GM19395 (cell line): Measurements from ENCODE around the gene STPG4.
"Not testable (repeated sequence)": the region's sequence is repeated elsewhere in the genome, so short reads cannot be mapped to it uniquely, and the experiment has no call there.

Experiments
- ATAC-seq: cut with Tn5 transposase; IDR thresholded peaks from one replicate; pipeline ENCODE4 v1.9.1; 2021; ENCODE audit warnings: mild to moderate bottlenecking, moderate library complexity; ENCODE audit not compliant: unreplicated experiment

Gene STPG4

DNA sequence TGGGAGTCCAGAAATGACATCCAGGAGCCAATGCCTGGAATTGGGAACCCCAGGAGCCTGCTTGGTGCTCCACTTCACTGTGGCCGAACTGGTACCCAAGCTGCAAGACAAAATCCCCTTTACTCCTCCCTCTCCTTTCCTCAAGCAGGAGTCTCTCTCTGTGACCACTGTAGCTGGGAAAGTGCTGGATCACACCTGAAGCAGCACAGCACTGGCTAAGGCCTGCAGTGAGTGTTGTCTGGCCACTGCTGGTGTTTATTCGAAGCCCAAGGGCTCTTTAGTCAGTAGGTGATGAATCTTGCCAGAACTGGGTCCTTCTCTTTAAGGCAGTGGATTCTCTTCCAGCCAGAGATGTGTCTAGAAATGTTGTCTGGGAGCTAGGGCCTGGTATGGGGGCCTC, 26.4 kb downstream of the STPG4 start:
- no peak for ATAC-seq

DNA sequence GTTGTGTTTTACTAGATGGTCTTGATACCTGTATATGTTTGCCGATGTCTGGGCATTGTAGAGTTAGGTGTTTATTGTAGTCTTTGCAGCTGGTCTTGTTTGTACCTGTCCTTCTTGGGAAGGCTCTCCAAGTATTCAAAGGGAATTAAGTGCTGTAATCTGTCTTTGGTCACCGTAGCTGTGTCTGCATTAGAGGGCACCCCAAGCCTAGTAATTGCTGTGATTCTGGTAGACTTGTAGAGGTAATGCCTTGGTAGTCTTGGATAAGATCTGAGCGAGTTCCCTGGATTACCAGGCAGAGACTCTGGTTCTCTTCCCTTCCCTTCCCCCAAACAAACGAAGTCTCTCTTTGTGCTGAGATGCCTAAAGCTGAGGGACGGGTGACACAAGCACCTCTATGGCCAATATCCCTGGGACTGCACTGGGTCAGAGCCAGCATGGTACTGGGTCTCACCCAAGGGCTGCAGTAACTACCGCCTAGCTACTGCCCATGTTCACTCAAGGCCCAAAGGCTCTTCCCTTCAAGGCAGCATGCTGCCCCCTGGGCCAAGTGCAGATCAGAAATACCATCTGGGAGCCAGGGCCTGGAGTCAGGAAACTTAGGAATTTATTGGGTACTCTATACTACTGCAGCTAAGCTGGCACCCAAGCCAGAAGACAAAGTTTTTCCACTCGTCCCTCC, 27.1 kb downstream of the STPG4 start:
- ATAC-seq = no peak

DNA sequence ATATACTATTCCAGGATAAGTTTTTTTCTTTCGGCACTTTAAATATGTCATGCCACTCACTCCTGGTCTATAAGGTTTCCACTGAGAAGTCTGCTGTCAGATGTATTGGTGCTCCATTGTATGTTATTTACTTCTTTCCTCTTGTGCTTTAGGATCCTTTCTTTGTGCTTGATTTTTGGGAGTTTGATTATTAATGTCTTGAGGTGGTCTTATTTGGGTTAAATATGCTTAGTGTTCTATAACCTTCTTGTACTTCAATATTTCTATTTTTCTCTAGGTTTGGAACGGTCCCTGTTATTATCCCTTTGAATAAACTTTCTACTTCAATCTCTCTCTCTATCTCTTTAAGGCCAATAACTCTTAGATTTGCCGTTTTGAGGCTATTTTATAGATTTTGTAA, 28.3 kb downstream of the STPG4 start:
- no peak for ATAC-seq

DNA sequence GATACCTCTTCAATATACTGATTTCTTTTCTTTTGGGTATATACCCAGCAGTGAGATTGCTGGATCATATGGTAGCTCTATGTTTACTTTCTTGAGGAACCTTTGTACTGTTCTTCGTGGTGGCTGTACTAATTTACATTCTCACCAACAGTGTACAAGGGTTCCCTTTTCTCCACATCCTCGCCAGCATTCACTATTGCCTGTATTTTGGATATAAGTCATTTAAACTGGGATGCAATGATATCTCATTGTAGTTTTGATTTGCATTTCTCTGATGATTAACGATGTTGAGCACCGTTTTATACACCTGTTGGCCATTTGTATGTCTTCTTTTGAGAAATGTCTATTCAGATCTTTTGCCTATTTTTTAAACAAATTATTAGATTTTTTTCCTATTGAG, 30.4 kb downstream of the STPG4 start:
- not testable (repeated sequence) for ATAC-seq

DNA sequence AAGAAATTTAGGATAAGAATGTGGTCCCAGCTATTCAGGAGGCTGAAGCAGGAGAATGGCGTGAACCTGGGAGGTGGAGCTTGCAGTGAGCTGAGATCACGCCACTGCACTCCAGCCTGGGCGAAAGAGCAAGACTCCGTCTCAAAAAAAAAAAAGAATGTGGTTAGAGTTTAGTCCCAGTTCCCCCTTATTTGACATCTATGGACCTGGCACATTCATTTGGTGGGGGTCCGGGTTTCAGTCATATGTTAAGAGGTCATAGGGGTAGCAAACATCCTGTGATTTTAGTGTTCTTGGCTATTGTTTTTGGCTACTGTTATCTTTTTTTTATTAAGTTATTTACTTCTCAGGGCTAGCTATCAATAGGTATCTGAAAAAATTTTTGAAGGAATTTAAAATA, 34.7 kb downstream of the STPG4 start:
- not testable (repeated sequence) for ATAC-seq

DNA sequence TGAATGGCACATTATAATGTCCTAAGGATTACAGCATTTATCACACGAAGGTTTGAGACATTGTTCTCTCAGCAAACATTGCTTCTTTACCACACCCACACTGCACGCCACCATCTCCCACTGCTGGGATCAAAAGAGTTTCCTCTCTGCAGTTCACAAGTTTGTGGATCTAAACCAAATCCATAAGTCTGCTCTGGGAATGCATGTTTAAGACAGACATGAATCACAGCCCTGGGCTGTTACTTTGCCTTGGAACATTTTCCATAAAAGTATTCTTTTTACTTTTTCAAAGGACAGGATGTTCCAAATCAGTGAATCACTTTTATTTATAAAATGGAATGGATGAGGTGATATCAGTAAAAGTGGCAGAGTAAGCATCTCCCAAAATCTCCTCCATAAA, 36.1 kb downstream of the STPG4 start:
- no peak for ATAC-seq

DNA sequence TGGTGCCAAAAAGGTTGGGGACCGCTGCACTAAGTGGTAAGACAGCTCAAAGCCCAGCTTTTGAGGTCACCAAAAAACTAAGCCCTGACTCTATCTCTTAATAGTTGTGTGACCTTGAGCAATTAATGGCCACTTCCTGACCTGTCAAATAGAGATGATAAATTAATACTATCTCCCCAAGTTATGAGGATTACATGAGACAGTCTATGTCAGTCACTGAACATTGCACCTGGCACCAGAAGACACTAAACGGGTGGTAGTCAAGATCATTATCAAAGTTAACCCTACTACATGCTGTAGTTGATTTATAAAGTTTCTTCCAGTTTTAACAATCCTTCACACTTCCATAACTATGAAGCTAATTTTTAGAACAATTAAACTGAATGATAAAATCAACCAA, 36.5 kb downstream of the STPG4 start:
- no peak for ATAC-seq

DNA sequence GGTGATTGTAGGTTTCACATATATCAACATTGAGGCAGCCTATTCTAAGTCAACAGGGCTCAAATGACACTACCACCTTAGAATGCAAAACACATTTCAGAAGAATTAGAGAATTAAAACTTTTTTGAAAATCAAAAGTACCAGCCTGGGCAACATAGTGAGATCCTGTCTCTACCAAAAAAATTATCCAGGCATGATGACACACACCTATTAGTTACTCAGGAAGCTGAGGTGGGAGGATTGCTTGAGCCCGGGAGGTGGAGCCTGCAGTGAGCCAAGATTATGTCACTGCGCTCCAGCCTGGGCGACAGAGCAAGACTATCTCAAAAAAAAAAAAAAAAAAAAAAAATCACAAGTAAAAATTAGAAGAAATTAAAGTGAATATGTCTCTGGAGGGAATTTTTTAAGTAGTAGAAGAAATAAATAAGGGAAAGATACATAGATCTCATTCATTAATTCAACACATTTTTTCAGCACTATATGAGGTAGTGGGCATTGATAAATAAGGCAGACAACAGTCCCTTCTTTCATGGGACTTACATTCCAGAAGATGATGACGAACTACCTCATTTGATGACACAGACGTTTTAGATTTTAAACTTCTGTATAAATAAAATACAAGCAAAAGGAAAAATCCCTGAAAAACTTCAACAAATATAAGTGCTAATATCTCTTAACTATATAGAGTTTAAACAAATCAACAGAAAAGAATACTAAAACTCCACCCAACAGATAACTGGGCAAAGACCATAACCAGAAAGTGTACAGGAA, 42.3 kb downstream of the STPG4 start:
- ATAC-seq = no peak

DNA sequence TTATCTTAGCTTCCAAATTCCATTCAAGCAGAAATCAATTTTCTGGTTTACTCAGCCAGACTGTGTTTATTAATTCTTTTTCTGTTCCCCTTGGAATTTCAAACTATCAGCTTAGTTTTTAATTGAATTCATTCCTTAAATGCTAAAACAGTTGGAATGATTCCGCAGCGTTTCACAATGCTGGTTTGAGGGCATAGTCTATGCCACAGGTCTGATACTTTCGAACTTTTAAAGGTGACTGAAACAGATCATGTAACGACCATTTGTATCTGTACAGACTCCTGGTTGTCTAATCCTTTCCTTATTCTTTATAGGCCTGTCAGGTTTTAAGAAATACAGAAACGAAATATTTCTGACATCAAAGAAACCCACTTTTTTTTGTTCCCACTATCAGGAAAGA, 45.4 kb downstream of the STPG4 start:
- no peak for ATAC-seq

DNA sequence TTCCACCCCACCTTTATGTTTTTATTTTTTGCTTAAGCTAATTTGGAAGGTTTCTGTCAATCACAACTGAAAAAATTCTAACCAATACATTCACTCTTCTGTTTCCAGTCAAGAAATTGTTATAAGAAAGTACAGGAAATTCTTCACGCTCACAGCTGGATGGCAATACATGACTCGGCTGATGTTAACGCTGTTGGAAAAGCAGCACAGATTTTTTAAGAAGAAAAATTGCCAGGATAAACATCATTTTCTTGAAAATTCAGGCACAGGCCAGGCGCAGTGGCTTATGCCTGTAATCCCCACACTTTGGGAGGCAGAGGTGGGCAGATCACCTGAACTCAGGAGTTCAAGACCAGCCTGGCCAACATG, 46.1 kb downstream of the STPG4 start:
- no peak for ATAC-seq

DNA sequence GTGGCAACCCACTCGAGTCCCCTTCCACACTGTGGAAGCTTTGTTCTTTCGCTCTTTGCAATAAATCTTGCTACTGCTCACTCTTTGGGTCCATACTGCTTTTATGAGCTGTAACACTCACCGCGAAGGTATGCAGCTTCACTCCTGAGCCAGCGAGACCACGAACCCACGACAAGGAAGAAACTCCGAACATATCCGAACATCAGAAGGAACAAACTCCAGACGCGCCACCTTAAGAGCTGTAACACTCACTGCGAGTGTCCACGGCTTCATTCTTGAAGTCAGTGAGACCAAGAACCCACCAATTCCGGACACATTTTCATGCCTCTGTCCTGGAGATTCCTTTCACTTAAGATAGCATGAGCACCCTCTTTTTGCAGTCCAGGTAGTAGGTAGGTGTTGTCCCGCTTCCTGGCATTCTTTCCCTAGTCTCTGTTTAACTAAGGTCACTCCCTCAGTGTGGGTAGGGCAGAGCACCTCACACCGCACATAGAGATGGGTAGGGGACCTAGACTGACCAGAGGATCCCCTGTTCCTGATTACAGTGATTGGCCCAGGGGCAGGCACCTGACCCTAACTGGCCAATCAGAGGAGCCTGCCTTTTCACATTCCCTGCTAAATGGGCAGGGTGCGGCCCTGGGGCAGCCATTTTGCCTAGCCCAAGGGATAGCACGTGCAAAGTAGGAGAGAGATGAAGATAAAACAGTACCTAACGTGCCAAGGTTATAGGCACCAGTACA, 46.7 kb downstream of the STPG4 start:
- not testable (repeated sequence) for ATAC-seq

DNA sequence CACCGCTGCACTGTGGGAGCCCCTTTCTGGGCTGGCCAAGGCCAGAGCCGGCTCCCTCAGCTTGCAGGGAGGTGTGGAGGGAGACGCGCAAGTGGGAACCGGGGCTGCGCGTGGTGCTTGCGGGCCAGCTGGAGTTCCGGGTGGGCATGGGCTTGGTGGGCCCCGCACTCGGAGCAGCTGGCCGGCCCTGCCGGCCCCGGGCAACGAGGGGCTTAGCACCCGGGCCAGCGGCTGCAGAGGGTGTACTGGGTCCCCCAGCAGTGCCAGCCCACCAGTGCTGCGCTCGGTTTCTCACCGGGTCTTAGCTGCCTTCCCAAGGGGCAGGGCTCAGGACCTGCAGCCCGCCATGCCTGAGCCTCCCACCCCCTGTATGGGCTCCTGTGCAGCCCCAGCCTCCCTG, 47.9 kb downstream of the STPG4 start:
- ATAC-seq = not testable (repeated sequence)

DNA sequence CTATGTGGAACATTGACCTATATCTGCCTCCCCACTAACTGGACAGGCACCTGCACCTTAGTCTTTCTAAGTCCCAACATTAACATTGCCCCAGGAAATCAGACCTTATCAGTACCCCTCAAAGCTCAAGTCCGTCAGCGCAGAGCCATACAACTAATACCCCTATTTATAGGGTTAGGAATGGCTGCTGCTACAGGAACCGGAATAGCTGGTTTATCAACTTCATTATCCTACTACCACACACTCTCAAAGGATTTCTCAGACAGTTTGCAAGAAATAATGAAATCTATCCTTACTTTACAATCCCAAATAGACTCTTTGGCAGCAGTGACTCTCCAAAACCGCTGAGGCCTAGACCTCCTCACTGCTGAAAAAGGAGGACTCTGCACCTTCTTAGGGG, 48.9 kb downstream of the STPG4 start:
- ATAC-seq = not testable (repeated sequence)

DNA sequence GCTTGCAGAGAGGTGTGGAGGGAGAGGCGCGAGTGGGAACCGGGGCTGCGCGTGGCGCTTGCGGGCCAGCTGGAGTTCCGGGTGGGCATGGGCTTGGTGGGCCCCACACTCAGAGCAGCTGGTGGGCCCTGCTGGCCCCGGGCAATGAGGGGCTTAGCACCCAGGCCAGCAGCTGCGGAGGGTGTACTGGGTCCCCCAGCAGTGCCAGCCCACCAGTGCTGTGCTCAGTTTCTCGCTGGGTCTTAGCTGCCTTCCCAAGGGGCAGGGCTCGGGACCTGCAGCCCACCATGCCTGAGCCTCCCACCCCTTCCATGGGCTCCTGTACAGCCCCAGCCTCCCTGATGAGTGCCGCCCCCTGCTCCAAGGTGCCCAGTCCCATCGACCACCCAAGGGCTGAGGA, 55.4 kb downstream of the STPG4 start:
- ATAC-seq = not testable (repeated sequence)

DNA sequence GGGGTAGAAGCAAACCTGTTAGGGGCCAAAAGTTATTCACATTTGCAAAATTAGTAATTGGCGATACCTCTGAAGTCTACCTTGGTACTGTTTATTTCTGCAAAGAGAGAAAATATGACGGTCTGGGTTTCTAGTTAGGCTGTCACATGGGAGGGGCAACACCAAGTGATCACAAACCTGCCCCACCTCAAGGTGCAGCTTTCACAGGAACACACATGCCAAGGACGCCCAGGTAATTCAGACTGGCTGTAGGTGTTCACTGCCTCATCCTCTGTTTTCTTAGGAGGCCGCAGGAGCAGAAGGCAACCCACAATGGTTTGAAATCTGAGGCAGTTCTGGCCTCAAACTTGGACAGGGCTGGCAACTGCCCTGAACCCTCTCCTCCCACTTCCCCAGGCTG, 56.2 kb downstream of the STPG4 start:
- no peak for ATAC-seq

DNA sequence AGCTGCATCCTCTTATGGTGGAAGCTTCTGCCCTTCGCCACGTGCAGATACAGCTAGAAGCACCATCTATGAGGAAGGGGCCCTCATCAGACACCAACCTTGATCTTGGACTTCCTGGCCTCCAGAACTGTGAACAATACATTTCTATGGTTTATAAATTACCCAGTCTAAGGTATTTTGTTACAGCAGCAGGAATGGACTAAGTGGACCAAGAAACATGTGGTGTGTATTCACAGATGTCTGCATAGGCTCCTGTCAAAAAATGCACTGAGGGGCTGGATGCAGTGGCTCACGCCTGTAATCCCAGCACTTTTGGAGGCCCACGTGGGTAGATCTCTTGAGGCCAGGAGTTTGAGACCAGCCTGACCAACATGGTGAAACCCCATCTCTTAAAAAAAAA, 57.5 kb downstream of the STPG4 start:
- no peak for ATAC-seq

DNA sequence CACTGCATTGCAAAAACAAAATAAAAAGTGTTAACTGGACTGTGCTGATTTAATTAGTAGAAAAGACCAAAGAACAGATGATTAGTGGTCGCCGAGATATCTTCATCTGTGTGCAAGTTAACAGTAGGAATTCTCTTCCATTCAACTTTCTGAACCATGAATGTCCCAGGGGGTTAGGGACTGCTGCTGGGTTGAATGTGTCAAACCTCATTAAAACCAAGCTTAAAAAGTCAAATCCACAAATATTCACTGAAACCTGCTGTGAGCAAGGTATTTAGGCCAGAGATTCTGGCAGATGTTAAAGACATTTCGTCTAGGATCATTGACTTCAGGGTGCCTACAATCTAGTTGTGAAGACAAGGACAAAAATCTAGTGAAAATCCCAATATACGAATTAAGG, 58.7 kb downstream of the STPG4 start:
- ATAC-seq = no peak

DNA sequence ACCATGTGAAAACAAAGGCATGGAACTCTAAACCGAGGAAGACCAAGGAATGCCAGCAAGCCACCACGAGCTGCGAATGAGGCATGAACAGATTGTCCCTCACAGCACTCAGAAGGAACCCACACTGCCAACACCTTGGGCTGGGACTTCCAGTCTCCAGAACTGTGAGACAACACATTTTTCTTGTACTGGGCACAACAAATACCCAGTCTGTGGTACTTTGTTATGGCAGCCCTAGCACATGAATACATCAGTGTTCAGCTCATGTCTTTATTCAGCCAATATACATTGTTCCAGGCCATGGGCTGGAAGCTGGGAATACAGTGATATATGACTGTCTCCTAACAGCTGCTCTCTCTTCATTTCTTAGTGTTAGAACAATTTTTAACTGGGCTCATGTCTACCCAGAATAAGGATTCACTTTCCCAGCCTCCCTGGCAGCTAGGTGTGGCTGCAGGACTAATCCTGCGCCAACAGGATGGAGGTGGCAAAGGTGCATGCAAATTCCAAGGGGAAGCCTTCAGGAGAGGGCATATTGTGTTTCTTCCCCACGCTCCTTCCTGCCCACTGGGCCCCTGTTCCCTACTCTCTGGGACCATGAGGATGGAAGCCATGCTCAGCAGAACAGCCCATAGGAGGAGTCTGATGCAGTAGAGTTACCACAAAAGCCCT, 59.6 kb downstream of the STPG4 start:
- no peak for ATAC-seq

DNA sequence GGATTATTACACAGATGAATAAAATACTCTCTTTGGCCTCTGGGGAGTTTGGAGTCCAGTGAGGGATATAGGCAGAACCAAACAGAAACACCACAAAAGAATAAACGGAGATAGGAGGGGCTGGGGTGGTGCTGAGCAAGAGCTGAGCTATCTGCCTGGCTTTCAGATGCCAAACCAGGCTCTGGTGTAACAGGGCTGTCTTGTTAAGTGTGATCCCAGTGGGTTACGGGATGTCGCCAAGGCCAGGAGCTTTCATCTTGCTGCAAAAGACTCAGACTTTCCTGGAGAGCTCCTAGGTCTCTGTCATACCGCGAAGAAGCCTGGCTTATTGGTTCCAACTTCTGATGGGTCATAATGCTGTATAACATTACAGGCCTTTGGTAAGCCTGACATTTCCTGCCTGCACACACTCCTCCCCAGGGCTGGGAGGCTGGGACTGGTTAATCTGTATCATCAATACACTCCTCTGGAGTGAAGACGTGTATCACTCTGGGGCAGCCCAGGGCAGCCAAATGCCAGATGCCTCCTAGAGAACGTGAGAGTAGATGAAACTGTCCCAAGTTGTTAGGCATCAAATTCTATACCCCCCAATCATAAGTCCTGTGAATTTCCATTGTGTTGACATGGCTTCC, 60.5 kb downstream of the STPG4 start:
- no peak for ATAC-seq

DNA sequence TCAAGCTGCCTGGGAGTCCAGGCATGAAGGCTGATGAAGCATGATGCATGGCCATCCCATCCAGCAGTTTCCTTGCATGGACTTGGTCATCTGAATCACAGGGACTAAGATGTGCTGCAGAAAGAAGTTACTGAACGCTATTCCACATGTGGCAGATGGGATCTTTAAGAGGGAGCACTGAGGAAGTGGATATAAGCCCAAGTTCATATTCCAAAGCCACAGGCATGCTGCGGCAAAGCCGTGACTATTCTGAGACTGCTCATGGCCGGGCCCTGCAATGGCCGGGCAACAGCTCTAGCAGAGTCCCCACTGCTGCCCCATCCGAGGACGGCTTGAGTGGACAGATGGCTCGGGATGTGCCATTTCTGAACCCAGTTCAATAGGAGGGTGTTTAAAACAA, 61.5 kb downstream of the STPG4 start:
- no peak for ATAC-seq

DNA sequence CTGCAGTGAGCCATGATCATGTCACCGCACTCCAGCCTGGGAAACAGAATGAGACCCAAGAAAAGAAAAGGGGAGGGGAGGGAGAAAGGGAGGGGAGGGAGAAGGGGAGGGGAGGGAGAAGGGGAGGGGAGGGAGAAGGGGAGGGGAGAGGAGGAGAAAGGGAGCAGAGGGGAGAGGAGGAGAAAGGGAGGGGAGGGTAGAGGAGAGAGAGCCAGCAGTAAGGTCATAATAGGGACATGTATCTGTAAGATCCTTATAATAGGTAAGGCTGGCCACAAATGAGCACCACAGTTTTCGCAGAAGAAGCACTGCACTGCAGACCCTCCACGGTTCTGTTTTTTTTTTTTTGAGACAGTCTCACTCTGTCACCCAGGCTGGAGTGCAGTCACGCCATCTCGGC, 62.6 kb downstream of the STPG4 start:
- ATAC-seq = no peak
